ENCODE data around the gene NCSTN. TPM values are rescaled to one million over a fixed set of nuclear protein-coding genes. Genes with fewer than 3 reads are reported as not detected.

Gene NCSTN
- total and polyA plus RNA-seq, 12 donors: 48.3 to 113 (median 87.0) TPM

- WGBS, 4 donors: 88 to 95% (median 95%) methylated on average over 2 of the region's 2 CpGs
- intact Hi-C loops (cut with DNase I): no loop called here
Measured at GRCh38 chr1:160353223-160353622, 10.0 kb downstream of the NCSTN start.

DNA sequence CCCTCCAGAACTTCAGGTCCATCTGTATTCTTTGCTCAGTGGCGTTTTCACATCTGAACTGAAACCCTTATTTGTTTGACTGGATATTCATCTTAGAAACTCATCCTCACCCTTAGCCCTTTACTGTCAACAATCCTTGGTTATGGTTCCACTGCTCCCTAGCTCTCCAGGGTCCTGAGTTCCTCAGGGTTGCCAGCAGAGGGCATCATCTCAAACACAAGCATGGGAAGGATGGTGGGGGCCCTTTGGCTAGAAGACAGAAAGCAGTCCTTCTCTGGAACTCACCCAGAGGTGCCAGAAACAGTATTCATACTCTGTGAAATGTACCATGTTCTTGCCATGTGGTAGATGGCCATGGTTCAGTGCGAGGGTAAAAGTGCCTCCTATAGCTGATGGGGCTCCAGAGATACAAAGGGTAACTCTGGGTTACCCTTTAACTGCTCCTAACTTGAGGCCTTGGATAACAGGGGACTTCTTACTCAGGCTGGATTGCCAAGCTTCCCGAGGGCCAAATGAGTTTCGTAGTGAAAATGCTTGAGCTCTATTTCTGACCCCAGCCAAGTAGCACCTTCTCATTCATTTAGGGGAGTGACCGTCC, 11.3 kb downstream of the NCSTN start:
- H3K4me1 ChIP-seq (replicated peaks in 1 of 2): no peaks in the 10 kb centered on the region
- H3K36me3 ChIP-seq (replicated peaks in 1 of 2): peaks cover 0 to 94% of the 10 kb centered on the region in 2 donors
- H3K27ac ChIP-seq: no peak overlapping the region
- intact Hi-C loops (cut with DNase I): no loop called here
- no peak for DNase-seq
- WGBS, 4 donors: 77 to 82% (median 79%) methylated on average over 4 to 5 of the region's 5 CpGs
- no peaks in the 10 kb centered on the region for H3K27me3 ChIP-seq
- TF ChIP-seq, protein P1, sequence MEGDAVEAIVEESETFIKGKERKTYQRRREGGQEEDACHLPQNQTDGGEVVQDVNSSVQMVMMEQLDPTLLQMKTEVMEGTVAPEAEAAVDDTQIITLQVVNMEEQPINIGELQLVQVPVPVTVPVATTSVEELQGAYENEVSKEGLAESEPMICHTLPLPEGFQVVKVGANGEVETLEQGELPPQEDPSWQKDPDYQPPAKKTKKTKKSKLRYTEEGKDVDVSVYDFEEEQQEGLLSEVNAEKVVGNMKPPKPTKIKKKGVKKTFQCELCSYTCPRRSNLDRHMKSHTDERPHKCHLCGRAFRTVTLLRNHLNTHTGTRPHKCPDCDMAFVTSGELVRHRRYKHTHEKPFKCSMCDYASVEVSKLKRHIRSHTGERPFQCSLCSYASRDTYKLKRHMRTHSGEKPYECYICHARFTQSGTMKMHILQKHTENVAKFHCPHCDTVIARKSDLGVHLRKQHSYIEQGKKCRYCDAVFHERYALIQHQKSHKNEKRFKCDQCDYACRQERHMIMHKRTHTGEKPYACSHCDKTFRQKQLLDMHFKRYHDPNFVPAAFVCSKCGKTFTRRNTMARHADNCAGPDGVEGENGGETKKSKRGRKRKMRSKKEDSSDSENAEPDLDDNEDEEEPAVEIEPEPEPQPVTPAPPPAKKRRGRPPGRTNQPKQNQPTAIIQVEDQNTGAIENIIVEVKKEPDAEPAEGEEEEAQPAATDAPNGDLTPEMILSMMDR (IDR thresholded peaks at IDR 0.05): peak in 2 of 6 experiments; percentile 23
- TF ChIP-seq POLR2A (IDR thresholded peaks at IDR 0.05): no peak
- no peaks in the 10 kb centered on the region for H3K9me3 ChIP-seq (replicated peaks in 1 of 3)
- no peak overlapping the region for H3K4me3 ChIP-seq

More at GRCh38 chr1:160353223-160353622, 10.0 kb downstream of the NCSTN start:
- H3K27ac ChIP-seq: no peak overlapping the region
- no peaks in the 10 kb centered on the region for H3K27me3 ChIP-seq
- H3K4me3 ChIP-seq: no peak overlapping the region
- no peaks in the 10 kb centered on the region for H3K4me1 ChIP-seq (replicated peaks in 1 of 2)
- TF ChIP-seq, protein P1 (IDR thresholded peaks at IDR 0.05): no peak
- no peak for TF ChIP-seq POLR2A (IDR thresholded peaks at IDR 0.05)
- no peak for DNase-seq
- H3K36me3 ChIP-seq (replicated peaks in 1 of 2): peaks cover 0 to 99% of the 10 kb centered on the region in 2 donors
- H3K9me3 ChIP-seq (replicated peaks in 1 of 3): no peaks in the 10 kb centered on the region

DNA sequence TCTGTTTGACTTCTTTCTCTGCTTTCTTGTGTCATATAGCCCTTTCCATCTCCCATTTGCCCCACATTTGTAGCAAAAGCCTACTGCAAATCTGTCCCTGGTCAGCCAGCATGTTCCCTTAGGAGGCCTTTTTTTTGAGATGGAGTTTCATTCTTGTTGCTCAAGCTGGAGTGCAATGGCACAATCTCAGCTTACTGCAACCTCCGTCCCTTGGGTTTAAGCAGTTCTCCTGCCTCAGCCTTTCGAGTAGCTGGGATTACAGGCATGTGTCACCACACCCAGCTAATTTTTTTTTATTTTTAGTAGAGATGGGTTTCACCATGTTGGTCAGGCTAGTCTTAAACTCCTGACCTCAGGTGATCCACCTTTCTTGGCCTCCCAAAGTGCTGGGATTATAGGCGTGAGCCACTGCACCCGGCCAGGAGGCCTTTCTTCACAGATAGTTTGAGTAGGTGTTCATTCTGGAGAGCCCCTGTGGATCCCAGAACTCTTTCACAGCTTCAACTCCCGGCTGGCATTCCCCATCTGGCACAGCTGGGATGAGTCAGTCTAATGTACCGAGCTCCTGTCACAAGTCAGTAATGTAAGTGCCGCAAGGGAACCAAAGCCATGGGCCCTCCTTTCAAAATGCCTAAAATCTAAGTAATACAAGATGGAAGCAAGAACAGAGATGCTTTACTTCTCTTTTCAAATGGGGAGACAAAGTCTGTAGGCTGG, 14.3 kb downstream of the NCSTN start:
- intact Hi-C loops (cut with DNase I): no loop called here
- Histone ChIP-seq H3K27ac (no peak overlapping the region), H3K9me3 (replicated peaks in 1 of 3) (no peaks in the 10 kb centered on the region), H3K27me3 (no peaks in the 10 kb centered on the region), H3K4me3 (no peak overlapping the region), H3K36me3 (replicated peaks in 1 of 2) (peaks cover 0 to 64% of the 10 kb centered on the region in 2 donors), H3K4me1 (replicated peaks in 1 of 2) (no peaks in the 10 kb centered on the region)
- TF ChIP-seq, protein P1 (IDR thresholded peaks at IDR 0.05): no peak
- TF ChIP-seq POLR2A (IDR thresholded peaks at IDR 0.05): no peak
- WGBS, 4 donors: 85 to 90% (median 87%) methylated on average over 7 of the region's 7 CpGs
- no peak for DNase-seq

DNA sequence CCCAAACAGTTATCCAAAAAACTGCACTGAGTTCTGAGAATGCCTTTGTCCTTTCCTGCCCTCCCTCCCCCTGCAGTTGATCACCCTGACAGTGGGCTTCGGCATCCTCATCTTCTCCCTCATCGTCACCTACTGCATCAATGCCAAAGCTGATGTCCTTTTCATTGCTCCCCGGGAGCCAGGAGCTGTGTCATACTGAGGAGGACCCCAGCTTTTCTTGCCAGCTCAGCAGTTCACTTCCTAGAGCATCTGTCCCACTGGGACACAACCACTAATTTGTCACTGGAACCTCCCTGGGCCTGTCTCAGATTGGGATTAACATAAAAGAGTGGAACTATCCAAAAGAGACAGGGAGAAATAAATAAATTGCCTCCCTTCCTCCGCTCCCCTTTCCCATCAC, 14.9 kb downstream of the NCSTN start:
- no peak overlapping the region for H3K27ac ChIP-seq
- H3K4me1 ChIP-seq (replicated peaks in 1 of 2): no peaks in the 10 kb centered on the region
- WGBS, 4 donors: 80 to 90% (median 86%) methylated on average over 4 of the region's 4 CpGs
- intact Hi-C loops (cut with DNase I): no loop called here
- H3K9me3 ChIP-seq (replicated peaks in 1 of 3): no peaks in the 10 kb centered on the region
- no peak overlapping the region for H3K4me3 ChIP-seq
- no peaks in the 10 kb centered on the region for H3K27me3 ChIP-seq
- DNase-seq: no peak
- TF ChIP-seq POLR2A (IDR thresholded peaks at IDR 0.05): no peak
- TF ChIP-seq, protein P1 (IDR thresholded peaks at IDR 0.05): no peak
- peaks cover 0 to 58% of the 10 kb centered on the region in 2 donors for H3K36me3 ChIP-seq (replicated peaks in 1 of 2)
